ENCODE measurements around the gene PIGU.
A peak's percentile ranks its signal among the peaks of the same experiment; 100 is the strongest.
"Not testable (repeated sequence)": the region's sequence is repeated elsewhere in the genome, so short reads cannot be mapped to it uniquely, and the experiment has no call there.

The PIGU gene

DNA sequence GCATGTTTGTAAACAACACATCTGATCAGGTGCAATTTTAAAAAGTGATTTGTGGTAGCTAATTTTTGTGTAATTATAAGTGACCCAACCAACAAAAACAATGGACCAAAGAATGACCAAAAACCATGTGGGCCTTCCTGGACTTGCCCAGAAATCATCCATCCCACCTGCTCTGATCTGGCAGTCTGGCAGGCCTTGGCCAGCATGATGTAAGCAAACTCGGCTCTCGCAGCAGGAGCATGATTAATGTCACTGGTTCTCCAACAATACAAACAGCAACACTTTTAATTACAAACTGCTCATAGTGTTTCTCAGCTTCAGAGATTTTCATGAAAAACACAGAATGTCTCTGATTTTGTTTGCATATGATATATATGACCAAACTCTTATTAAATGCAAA lies 43.4 kb upstream of the PIGU start (continued):
- TF ChIP-seq ZNF777 (tag by site-specific recombination; IDR thresholded peaks at IDR 0.05; ENCODE audit: borderline replicate concordance), result no peak
- TF ChIP-seq ZNF558 (tag by site-specific recombination; IDR thresholded peaks at IDR 0.05), result no peak
- no peak for TF ChIP-seq ZSCAN30 (tag by site-specific recombination; IDR thresholded peaks at IDR 0.05)
- no peak for TF ChIP-seq ZNF24 (tag by site-specific recombination; IDR thresholded peaks at IDR 0.05)
- no peak for TF ChIP-seq ZNF169 (tag by site-specific recombination; IDR thresholded peaks at IDR 0.05)
- no peak for TF ChIP-seq ZNF76 (tag by site-specific recombination; IDR thresholded peaks at IDR 0.05; ENCODE audit: borderline replicate concordance, low read depth)
- peak; percentile 41; the same call in 1 of the 2 replicates for TF ChIP-seq ZNF629 (tag by site-specific recombination; IDR thresholded peaks at IDR 0.05)
- TF ChIP-seq ZIC2 (tag by site-specific recombination; IDR thresholded peaks at IDR 0.05), result peak; percentile 31; the same call in 1 of the 2 replicates
- TF ChIP-seq ZNF747 (tag by site-specific recombination; IDR thresholded peaks at IDR 0.05), result no peak
- TF ChIP-seq ZBTB17 (tag by site-specific recombination; IDR thresholded peaks at IDR 0.05), result peak; percentile 37; the same call in 1 of the 2 replicates
- TF ChIP-seq SP7 (tag by site-specific recombination; IDR thresholded peaks at IDR 0.05), result 0 out of 2 replicates have a peak, but pooled peaks have one; percentile 36
- no peak for TF ChIP-seq ZNF221 (tag by site-specific recombination; IDR thresholded peaks at IDR 0.05; ENCODE audit: borderline replicate concordance)
- no peak for TF ChIP-seq ZNF132 (tag by site-specific recombination; IDR thresholded peaks at IDR 0.05; ENCODE audit: borderline replicate concordance)

DNA sequence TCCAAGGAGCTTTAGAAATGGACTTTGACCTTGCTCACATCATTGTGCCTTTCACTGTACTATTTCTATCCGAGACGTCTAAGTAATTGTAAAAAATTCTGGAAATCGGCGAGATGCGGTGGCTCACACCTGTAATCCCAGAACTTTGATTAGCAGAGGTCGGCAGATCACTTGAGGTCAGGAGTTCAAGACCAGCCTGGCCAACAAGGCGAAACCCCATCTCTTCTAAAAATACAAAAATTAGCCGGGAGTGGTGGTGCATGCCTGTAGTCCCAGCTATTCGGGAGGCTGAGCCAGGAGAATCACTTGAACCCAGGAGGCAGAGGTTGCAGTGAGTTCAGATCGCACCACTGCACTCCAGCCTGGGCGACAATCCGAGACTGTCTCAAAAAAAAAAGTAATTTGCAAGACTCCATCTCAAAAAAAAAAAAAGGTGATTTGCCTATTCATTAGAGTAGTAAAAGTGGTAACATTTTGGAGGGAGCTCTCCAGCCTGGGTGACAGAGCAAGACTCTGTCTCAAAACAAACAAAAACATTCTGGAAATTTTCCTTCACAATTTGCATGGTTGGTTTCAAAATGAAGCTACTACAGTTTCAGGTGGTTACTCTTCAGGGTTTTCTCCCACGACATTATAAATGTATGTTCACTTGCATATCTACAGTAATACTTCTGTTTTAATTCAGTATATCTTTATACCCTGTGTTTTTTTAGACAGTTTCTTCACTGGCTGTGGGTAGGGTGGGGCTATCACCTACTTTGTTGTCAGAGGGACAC lies 42.5 kb upstream of the PIGU start:
- H3K27ac ChIP-seq (ENCODE audit: extremely low read depth, low read depth, low read length), result not testable (repeated sequence)

DNA sequence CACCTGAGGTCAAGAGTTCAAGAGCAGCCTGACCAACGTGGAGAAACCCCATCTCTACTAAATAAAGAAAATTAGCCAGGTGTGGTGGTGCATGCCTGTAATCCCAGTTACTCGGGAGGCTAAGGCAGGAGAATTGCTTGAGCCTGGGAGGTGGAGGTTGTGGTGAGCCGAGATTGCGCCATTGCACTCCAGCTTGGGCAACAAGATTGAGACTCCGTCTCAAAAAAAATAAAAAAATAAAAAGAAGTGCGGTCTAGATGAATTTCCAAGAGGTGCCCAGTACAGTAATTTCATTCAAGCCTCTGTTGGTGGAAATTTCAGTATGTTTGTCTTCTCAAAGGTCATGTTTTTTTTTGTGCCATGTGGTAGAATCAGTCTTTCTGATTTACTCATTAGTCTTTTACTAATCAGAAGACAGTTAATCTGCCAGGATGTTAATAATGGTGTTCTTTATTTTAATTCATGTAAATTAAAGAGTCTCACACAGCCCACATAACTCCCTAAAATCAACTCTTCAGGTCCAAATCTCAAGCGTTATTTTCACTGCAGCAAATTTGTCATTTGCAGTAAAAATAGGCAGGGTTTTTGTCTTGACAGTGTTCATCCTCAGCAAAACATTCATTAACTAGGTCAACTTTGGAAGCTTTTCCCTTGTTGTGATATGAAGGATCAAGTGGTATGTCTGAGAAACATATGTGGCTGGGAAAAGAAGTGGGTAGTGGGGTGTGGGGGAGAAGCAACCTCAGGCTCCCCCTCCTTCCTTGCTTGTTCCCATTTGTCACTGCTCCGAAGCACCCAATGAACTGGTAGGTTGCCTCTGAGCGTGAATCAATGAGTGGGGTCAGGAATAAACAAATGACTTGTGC lies 40.6 kb upstream of the PIGU start:
- peaks cover 5% of the 10 kb centered on the region; the same call in 1 of the 2 replicates for H3K4me1 ChIP-seq (ENCODE audit: control insufficient read depth, insufficient read depth, low read length)
- TF ChIP-seq ZBTB26 (tag by site-specific recombination; optimal IDR thresholded peaks at IDR 0.05) (no peak), ZNF133 (tag by site-specific recombination; IDR thresholded peaks at IDR 0.05) (no peak), ZNF571 (tag by site-specific recombination; IDR thresholded peaks at IDR 0.05) (no peak), ZNF558 (tag by site-specific recombination; IDR thresholded peaks at IDR 0.05) (no peak), ZNF23 (tag by site-specific recombination; IDR thresholded peaks at IDR 0.05; ENCODE audit: borderline replicate concordance) (no peak), ZFP37 (tag by site-specific recombination; IDR thresholded peaks at IDR 0.05) (no peak), ZNF549 (tag by site-specific recombination; IDR thresholded peaks at IDR 0.05) (no peak), SP7 (tag by site-specific recombination; IDR thresholded peaks at IDR 0.05) (no peak), ZNF121 (tag by site-specific recombination; IDR thresholded peaks at IDR 0.05) (no peak), ZNF747 (tag by site-specific recombination; IDR thresholded peaks at IDR 0.05) (no peak)
- CTCF ChIA-PET, result interaction anchor here (0.6 kb wide), 1 partner anchor 458 kb away, joined by 6 read pairs; no protein-coding TSS in a partner anchor
- H3K36me3 ChIP-seq (ENCODE audit: control insufficient read depth in 2 of 2, insufficient read depth in 1 of 2, low read length in 2 of 2), result peaks cover 0 to 40% of the 10 kb centered on the region in 2 experiments
- no peak overlapping the region for H3K27ac ChIP-seq (ENCODE audit: extremely low read depth, low read depth, low read length)
- POLR2A ChIA-PET, result no interaction called here
- no peaks in the 10 kb centered on the region for H3K9me3 ChIP-seq (ENCODE audit: control insufficient read depth, insufficient read depth, low read depth, low read length)
- no peak overlapping the region for H3K4me3 ChIP-seq (ENCODE audit: low read depth, low read length)

More for the DNA sequence above, 42.5 kb upstream of the PIGU start:
- H3K4me1 ChIP-seq (ENCODE audit: control insufficient read depth, insufficient read depth, low read length); POLR2A ChIA-PET; H3K4me3 ChIP-seq (ENCODE audit: low read depth, low read length); H3K9me3 ChIP-seq (ENCODE audit: control insufficient read depth, insufficient read depth, low read depth, low read length): not testable (repeated sequence)
- peaks cover 0 to 42% of the 10 kb centered on the region in 2 experiments for H3K36me3 ChIP-seq (ENCODE audit: control insufficient read depth in 2 of 2, insufficient read depth in 1 of 2, low read length in 2 of 2)
- CTCF ChIA-PET, result interaction anchor here (0.7 to 1.6 kb wide), 3 partner anchors 10 to 50 kb away, joined by 3 to 5 read pairs (median 3); no protein-coding TSS in a partner anchor

All from HEK293 (cell line).